ENCODE measurements around the gene SEC63.
A peak's percentile ranks its signal among the peaks of the same experiment; 100 is the strongest.
"Not testable (repeated sequence)": the region's sequence is repeated elsewhere in the genome, so short reads cannot be mapped to it uniquely, and the experiment has no call there.

The SEC63 gene

GRCh38 chr6:107956586-107957307, 1.3 kb downstream of the SEC63 start:
- peak; percentile 6; the same call in 2 of the 3 replicates for ATAC-seq
- no peak for TF ChIP-seq PPARA (CRISPR knock-in tag; IDR thresholded peaks at IDR 0.05; ENCODE audit: borderline replicate concordance)
- TF ChIP-seq BACH2 (CRISPR knock-in tag; IDR thresholded peaks at IDR 0.05; ENCODE audit: borderline replicate concordance): no peak
- no peak for TF ChIP-seq ARNTL (CRISPR knock-in tag; IDR thresholded peaks at IDR 0.05; ENCODE audit: borderline replicate concordance, low read depth)
- no peak for TF ChIP-seq OSR1 (CRISPR knock-in tag; IDR thresholded peaks at IDR 0.05)
- TF ChIP-seq GLIS3 (CRISPR knock-in tag; IDR thresholded peaks at IDR 0.05): no peak
- TF ChIP-seq TCF4 (CRISPR knock-in tag; IDR thresholded peaks at IDR 0.05; ENCODE audit: borderline replicate concordance): no peak
- TF ChIP-seq CSDC2 (CRISPR knock-in tag; IDR thresholded peaks at IDR 0.05): no peak
- no peak for TF ChIP-seq PATZ1 (CRISPR knock-in tag; IDR thresholded peaks at IDR 0.05; ENCODE audit: borderline replicate concordance)
- no peak for TF ChIP-seq ZC3H10 (CRISPR knock-in tag; IDR thresholded peaks at IDR 0.05)
- TF ChIP-seq ISL1 (CRISPR knock-in tag; IDR thresholded peaks at IDR 0.05): no peak
- no peak for TF ChIP-seq ZNF565 (CRISPR knock-in tag; conservative IDR thresholded peaks at IDR 0.05; ENCODE audit: low read depth)
- no peak for TF ChIP-seq TOX (CRISPR knock-in tag; IDR thresholded peaks at IDR 0.05; ENCODE audit: borderline replicate concordance)
- TF ChIP-seq ZNF8 (CRISPR knock-in tag; IDR thresholded peaks at IDR 0.05): no peak
- no peak for TF ChIP-seq TSHZ2 (CRISPR knock-in tag; IDR thresholded peaks at IDR 0.05)
- no peak for TF ChIP-seq ZFP3 (CRISPR knock-in tag; IDR thresholded peaks at IDR 0.05)

GRCh38 chr6:107956181-107956580, 1.8 kb downstream of the SEC63 start:
- no peak for TF ChIP-seq GLIS3 (CRISPR knock-in tag; IDR thresholded peaks at IDR 0.05)
- no peak for TF ChIP-seq TOX (CRISPR knock-in tag; IDR thresholded peaks at IDR 0.05; ENCODE audit: borderline replicate concordance)
- TF ChIP-seq ZNF565 (CRISPR knock-in tag; conservative IDR thresholded peaks at IDR 0.05; ENCODE audit: low read depth): no peak
- no peak for TF ChIP-seq CREB5 (CRISPR knock-in tag; IDR thresholded peaks at IDR 0.05; ENCODE audit: low read depth)
- no peak for TF ChIP-seq POU6F1 (CRISPR knock-in tag; IDR thresholded peaks at IDR 0.05; ENCODE audit: borderline replicate concordance, low read depth)
- TF ChIP-seq CSRNP3 (CRISPR knock-in tag; IDR thresholded peaks at IDR 0.05): no peak
- no peak for TF ChIP-seq ARNTL (CRISPR knock-in tag; IDR thresholded peaks at IDR 0.05; ENCODE audit: borderline replicate concordance, low read depth)
- TF ChIP-seq ZFP30 (CRISPR knock-in tag; IDR thresholded peaks at IDR 0.05): no peak
- no peak for TF ChIP-seq RARB (CRISPR knock-in tag; IDR thresholded peaks at IDR 0.05)
- no peak for TF ChIP-seq ESRRG (CRISPR knock-in tag; IDR thresholded peaks at IDR 0.05)
- TF ChIP-seq OSR1 (CRISPR knock-in tag; IDR thresholded peaks at IDR 0.05): no peak
- no peak for ATAC-seq

- ATAC-seq: not testable (repeated sequence)
These were observed 4.1 kb downstream of the SEC63 start for GRCh38 chr6:107953858-107954414.

All from SK-N-SH treated with all-trans-retinoic acid at 6 μM for 48 hours (cell line).